Esophagus muscularis mucosa (tissue), 3 donors: Measurements from ENCODE around the gene RPL18.

Experiments used
- POLR2A ChIP-seq: fragments of 450-650 bp; IDR thresholded peaks from one replicate; pipeline ENCODE4 v1.6.1; 2017; ENCODE audit warnings: antibody characterized with exemption, moderate library complexity, mild to moderate bottlenecking, low read depth
- POLR2AphosphoS5 ChIP-seq, 2 donors: sonication (generic); formaldehyde crosslinking; IDR thresholded peaks; one replicate each; pipeline ENCODE4 v1.6.1; 2017; ENCODE audit warnings: antibody characterized with exemption in 2 of 2
- TF ChIP-seq, protein P1 (sequence below), 3 experiments: fragments of 200-600 bp in 2 of 3; fragments of 450-650 bp in 1 of 3; sonication (generic) in 2 of 3; IDR thresholded peaks; one replicate each; pipeline ENCODE4 v1.5.1; 2017 to 2019; ENCODE audit warnings: antibody characterized with exemption in 3 of 3, mild to moderate bottlenecking in 2 of 3, moderate library complexity in 1 of 3

DNA sequence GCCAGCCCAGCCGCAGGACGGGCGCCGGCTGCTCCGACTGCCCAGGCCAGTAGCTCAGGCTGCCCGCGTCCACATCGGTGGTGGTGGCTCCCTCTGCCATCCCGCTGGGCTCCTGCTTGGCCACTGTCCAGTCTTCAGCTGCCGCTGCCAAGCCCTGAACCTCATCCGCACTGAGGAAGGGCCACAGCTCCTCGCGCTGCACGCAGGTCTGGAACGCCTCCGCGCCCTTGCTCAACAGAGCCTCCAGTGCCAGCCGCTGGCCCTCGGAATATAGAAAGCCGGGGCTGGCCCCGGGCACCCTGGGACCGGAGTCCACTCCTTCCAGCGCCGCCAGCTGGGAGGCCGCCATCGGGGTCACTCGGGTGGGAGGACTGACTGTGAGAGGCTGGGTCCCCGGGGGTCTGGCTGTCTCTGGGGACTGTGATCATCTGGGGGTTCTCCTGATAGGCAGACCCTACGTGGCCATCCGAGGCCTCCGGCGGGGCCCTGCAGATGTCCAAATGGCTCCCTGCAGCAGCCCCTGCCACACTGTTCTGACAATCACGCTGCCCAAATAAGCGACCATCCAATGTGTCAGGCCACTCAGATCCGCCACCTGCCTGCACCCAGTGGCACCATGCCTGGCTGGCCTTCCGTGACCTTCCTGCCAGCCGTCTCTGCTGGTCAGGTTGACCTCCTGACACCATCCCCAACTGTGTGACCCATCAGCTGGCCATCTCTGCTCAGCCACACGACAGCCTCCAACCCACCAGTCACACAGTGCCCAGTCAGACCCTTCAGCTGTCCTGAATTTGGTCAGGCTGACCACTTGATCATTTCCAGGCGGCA lies 5.7 kb downstream of the RPL18 start:
- TF ChIP-seq POLR2AphosphoS5 (IDR thresholded peaks at IDR 0.05) (no peak), POLR2A (no peak)
- TF ChIP-seq, protein P1, sequence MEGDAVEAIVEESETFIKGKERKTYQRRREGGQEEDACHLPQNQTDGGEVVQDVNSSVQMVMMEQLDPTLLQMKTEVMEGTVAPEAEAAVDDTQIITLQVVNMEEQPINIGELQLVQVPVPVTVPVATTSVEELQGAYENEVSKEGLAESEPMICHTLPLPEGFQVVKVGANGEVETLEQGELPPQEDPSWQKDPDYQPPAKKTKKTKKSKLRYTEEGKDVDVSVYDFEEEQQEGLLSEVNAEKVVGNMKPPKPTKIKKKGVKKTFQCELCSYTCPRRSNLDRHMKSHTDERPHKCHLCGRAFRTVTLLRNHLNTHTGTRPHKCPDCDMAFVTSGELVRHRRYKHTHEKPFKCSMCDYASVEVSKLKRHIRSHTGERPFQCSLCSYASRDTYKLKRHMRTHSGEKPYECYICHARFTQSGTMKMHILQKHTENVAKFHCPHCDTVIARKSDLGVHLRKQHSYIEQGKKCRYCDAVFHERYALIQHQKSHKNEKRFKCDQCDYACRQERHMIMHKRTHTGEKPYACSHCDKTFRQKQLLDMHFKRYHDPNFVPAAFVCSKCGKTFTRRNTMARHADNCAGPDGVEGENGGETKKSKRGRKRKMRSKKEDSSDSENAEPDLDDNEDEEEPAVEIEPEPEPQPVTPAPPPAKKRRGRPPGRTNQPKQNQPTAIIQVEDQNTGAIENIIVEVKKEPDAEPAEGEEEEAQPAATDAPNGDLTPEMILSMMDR (IDR thresholded peaks at IDR 0.05), result no peak
